Osteoblast (primary cell): ENCODE measurements around the gene SETD5. TPM values are rescaled to one million over a fixed set of nuclear protein-coding genes. Genes with fewer than 3 reads are reported as not detected.
A peak's percentile ranks its signal among the peaks of the same experiment; 100 is the strongest.

Source experiments
- DNase-seq: peaks from one replicate; pipeline ENCODE4 v3.0.0; 2011; ENCODE audit warnings: low spot score, mixed read lengths; ENCODE audit not compliant: insufficient read length; ENCODE audit errors: missing footprints
- H2AFZ ChIP-seq: 2 replicates; pipeline ENCODE4 v1.6.0; 2011; ENCODE audit warnings: mild to moderate bottlenecking, low read length
- H3K27ac ChIP-seq: 2 replicates; pipeline ENCODE4 v1.5.1; 2011; ENCODE audit warnings: mild to moderate bottlenecking, low read depth, low read length, moderate library complexity
- H3K27me3 ChIP-seq: 2 replicates; pipeline ENCODE4 v1.6.0; 2012; ENCODE audit warnings: mild to moderate bottlenecking, control low read depth, inconsistent platforms, low read length, moderate library complexity; ENCODE audit not compliant: insufficient read depth
- H3K36me3 ChIP-seq: 2 replicates; pipeline ENCODE4 v1.5.1; 2011; ENCODE audit warnings: mild to moderate bottlenecking, low read length, control low read depth, moderate library complexity; ENCODE audit not compliant: insufficient read depth
- H3K4me1 ChIP-seq: 2 replicates; pipeline ENCODE4 v1.5.1; 2011; ENCODE audit warnings: mild to moderate bottlenecking, low read length, control low read depth, moderate library complexity; ENCODE audit not compliant: insufficient read depth
- H3K4me2 ChIP-seq: 2 replicates; pipeline ENCODE4 v1.6.0; 2011; ENCODE audit warnings: mild to moderate bottlenecking, low read length; ENCODE audit not compliant: insufficient read depth
- H3K4me3 ChIP-seq: fragments of 200-600 bp; sonication (generic); 3 replicates; pipeline ENCODE4 v1.5.1; 2012; ENCODE audit warnings: mild to moderate bottlenecking, low read length, inconsistent platforms; ENCODE audit not compliant: insufficient read depth
- H3K79me2 ChIP-seq: 2 replicates; pipeline ENCODE4 v1.6.0; 2012; ENCODE audit warnings: mild to moderate bottlenecking, low read length, control low read depth, inconsistent platforms; ENCODE audit not compliant: insufficient read depth
- H3K9me3 ChIP-seq: 2 replicates; pipeline ENCODE4 v1.5.1; 2011; ENCODE audit warnings: low read depth, low read length, control low read depth
- H4K20me1 ChIP-seq: 2 replicates; pipeline ENCODE4 v1.6.0; 2012; ENCODE audit warnings: mild to moderate bottlenecking, low read length, control low read depth; ENCODE audit not compliant: insufficient read depth
- total RNA-seq: library from RNA; depleted of rRNA; stranded (reverse); fragments of >200 nt; gene quantifications from 2 replicates; pipeline ENCODE4 v1.2.3, GENCODE V29; 2012
- TF ChIP-seq, protein P1 (sequence below): IDR thresholded peaks from 2 replicates; pipeline ENCODE4 v1.5.1; 2011; ENCODE audit warnings: mild to moderate bottlenecking, low read depth, low read length, moderate library complexity; ENCODE audit errors: extremely low read depth

The SETD5 gene
- total RNA-seq, 1 donor: 106 TPM

DNA sequence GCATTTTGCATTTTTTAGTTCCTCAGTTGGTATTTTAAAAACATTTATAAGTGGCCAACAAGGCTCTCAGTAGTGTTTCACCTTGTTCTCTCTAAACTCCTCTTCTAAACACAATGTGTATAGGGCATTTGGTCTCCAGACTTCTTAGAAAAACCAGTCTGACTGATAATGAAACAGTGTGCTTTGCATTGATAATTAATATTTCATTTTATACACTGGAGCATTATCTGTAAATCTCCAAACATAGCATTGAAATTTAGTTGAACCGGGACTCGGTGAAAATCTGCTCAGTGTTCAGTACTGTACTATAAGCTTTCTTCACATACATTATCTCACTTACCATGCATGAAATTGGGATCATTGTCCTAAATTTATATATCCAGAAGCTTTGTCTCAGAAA is 53.6 kb downstream of the SETD5 start:
- Histone ChIP-seq H3K79me2 (peaks cover 61% of the 10 kb centered on the region), H3K36me3 (peaks cover 93% of the 10 kb centered on the region), H3K27ac (peak overlapping the region; percentile 3), H4K20me1 (peaks cover 2% of the 10 kb centered on the region), H3K4me3 (no peak overlapping the region), H3K4me1 (no peaks in the 10 kb centered on the region), H3K4me2 (no peak overlapping the region), H3K9me3 (no peaks in the 10 kb centered on the region), H3K27me3 (no peaks in the 10 kb centered on the region), H2AFZ (no peak overlapping the region)
- TF ChIP-seq, protein P1, sequence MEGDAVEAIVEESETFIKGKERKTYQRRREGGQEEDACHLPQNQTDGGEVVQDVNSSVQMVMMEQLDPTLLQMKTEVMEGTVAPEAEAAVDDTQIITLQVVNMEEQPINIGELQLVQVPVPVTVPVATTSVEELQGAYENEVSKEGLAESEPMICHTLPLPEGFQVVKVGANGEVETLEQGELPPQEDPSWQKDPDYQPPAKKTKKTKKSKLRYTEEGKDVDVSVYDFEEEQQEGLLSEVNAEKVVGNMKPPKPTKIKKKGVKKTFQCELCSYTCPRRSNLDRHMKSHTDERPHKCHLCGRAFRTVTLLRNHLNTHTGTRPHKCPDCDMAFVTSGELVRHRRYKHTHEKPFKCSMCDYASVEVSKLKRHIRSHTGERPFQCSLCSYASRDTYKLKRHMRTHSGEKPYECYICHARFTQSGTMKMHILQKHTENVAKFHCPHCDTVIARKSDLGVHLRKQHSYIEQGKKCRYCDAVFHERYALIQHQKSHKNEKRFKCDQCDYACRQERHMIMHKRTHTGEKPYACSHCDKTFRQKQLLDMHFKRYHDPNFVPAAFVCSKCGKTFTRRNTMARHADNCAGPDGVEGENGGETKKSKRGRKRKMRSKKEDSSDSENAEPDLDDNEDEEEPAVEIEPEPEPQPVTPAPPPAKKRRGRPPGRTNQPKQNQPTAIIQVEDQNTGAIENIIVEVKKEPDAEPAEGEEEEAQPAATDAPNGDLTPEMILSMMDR: no peak
- DNase-seq: no peak

DNA sequence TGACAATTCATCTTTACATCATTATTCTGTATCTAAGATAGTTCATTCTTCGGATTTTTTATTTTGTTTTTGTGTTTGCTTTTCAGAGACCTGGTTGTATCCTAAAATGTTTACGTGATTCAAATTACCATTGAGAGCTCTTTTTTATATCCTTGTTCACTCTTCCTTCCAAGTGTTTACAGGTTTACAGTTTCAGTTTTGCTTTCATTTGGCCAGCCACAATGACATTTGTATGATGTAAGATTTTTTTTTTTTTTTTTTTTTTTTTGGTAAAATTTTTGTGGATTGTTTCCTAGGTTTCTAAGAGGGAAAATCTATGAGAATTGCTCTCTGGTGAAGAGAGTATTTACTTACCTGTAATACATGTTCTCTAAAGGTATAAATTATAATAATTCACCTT is 55.0 kb downstream of the SETD5 start:
- no peaks in the 10 kb centered on the region for H3K4me1 ChIP-seq
- no peak overlapping the region for H3K4me3 ChIP-seq
- TF ChIP-seq, protein P1: no peak
- H2AFZ ChIP-seq: no peak overlapping the region
- H3K27me3 ChIP-seq: no peaks in the 10 kb centered on the region
- peaks cover 57% of the 10 kb centered on the region for H3K79me2 ChIP-seq
- no peaks in the 10 kb centered on the region for H3K9me3 ChIP-seq
- H3K4me2 ChIP-seq: no peak overlapping the region
- DNase-seq: no peak
- peaks cover 2% of the 10 kb centered on the region for H4K20me1 ChIP-seq
- peaks cover 90% of the 10 kb centered on the region for H3K36me3 ChIP-seq
- H3K27ac ChIP-seq: peak overlapping the region; percentile 43

DNA sequence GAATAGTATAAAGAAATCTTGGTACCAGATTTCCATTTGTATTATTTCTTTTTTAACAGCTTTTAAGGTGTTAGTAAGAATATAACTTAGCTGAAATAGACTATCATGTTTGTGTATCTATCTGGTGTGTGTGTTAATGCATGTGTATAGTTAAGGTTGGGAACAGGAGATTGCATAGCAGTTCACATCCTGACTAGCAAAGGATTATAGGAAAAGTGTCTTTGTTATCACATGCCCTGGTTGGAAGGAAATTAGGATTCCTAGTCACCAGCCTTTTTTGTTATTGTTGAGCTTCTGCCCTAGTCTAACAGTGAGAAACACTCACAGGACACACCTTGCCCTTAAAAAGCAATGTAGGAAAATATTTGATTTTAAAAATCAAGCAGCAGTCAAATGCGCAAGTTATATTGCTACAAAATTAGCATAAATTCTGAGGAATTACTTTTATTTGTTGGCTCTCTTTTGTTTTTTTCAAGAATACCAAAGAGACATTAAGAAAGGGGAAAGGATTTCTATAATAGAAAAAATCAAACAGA is 58.2 kb downstream of the SETD5 start:
- Histone ChIP-seq H3K79me2 (peaks cover 31% of the 10 kb centered on the region), H3K36me3 (peaks cover 85% of the 10 kb centered on the region)

DNA sequence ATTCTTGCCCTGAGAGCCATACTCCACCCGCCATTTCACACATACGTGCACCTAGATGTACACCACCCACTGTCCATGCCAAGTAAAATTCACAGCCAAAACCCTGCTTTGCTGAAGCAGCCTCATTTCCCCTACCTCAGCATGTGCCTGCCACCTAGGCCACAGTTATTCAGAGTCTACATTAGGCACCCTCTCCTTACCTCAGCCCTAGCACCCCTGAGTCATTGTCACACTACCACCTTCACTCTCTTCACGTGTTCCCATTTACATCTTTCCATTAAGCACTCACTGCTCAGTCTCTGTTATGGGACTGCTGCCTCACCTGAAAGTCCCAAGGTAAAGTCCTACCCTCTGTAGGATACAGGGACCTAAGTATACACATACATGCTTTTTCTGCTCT is 70.0 kb downstream of the SETD5 start:
- H4K20me1 ChIP-seq: peaks cover 38% of the 10 kb centered on the region
- no peaks in the 10 kb centered on the region for H3K27me3 ChIP-seq
- peaks cover 88% of the 10 kb centered on the region for H3K36me3 ChIP-seq

More for the DNA sequence above, 58.2 kb downstream of the SETD5 start:
- Histone ChIP-seq H3K4me2 (no peak overlapping the region), H2AFZ (no peak overlapping the region), H3K9me3 (no peaks in the 10 kb centered on the region), H3K27ac (no peak overlapping the region), H3K4me3 (no peak overlapping the region), H3K4me1 (no peaks in the 10 kb centered on the region), H4K20me1 (peaks cover 3% of the 10 kb centered on the region), H3K27me3 (no peaks in the 10 kb centered on the region)
- no peak for DNase-seq
- TF ChIP-seq, protein P1: no peak

More for the DNA sequence above, 70.0 kb downstream of the SETD5 start:
- Histone ChIP-seq H3K4me3 (no peak overlapping the region), H3K27ac (peak overlapping the region; percentile 28), H3K9me3 (no peaks in the 10 kb centered on the region), H3K4me1 (no peaks in the 10 kb centered on the region), H3K79me2 (peaks cover 65% of the 10 kb centered on the region), H3K4me2 (no peak overlapping the region), H2AFZ (no peak overlapping the region)
- no peak for DNase-seq
- TF ChIP-seq, protein P1: no peak
